GM19035 (cell line): ENCODE measurements around the gene RBMS3.
"Not testable (repeated sequence)": the region's sequence is repeated elsewhere in the genome, so short reads cannot be mapped to it uniquely, and the experiment has no call there.

ENCODE experiments used
- ATAC-seq: cut with Tn5 transposase; IDR thresholded peaks from one replicate; pipeline ENCODE4 v1.9.1; 2021; ENCODE audit not compliant: unreplicated experiment

The RBMS3 gene

GRCh38 chr3:29515451-29515850, 234.6 kb downstream of the RBMS3 start:
- ATAC-seq = no peak

DNA sequence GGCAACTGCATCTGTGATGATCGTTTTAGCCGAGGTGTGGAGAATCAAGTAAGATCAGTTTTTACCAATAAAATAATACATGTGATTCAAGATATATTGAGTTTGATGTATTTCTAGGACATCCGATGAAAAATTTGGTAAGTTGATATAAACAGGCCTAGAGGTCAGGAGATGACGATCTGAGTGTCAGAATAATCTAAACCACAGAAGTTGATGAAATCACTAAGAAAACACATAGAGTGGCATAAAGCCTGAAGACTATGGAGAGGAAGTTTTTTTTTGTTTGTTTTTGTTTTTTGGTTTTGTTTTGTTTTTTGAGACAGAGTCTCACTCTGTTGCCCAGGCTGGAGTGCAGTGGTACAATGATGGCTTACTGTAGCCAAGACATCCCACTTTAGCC, 235.3 kb downstream of the RBMS3 start:
- no peak for ATAC-seq

GRCh38 chr3:29520764-29521163, 239.9 kb downstream of the RBMS3 start:
- no peak for ATAC-seq

GRCh38 chr3:29521293-29521692, 240.4 kb downstream of the RBMS3 start:
- ATAC-seq = no peak

DNA sequence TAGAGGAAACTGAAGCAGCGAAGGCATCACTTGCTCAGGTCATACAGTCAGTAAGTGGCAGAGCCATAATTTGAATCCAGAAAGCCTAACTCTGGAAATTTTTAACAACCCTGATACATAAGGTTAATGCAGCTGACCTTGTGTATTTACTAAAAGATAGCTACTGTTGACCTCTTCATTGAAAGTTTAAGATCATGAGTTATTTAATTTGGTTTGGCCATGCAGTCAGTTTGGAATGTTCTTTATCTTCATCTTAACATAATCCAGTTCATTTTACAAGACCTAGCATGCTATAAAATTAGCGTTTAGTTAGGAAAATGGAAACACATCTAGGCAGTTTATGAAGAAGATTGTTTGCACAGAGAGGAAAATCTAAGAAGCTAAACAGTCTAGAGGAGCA, 240.9 kb downstream of the RBMS3 start:
- no peak for ATAC-seq

DNA sequence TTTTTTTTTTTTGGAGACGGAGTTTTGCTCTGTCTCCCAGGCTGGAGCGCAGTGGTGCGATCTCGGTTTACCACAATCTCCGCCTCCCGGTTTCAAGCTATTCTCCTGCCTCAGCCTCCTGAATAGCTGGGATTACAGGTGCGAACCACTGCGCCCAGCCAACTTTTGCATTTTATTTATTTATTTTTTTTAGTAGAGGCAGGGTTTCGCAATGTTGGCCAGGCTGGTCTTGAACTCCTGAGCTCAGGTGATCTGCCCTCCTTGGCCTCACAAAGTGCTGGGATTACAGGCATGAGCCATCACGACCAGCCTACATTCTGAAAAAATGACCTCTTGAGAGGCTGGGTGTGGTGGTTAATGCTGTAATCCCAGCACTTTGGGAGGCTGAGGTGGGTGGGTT, 243.6 kb downstream of the RBMS3 start:
- ATAC-seq = not testable (repeated sequence)

DNA sequence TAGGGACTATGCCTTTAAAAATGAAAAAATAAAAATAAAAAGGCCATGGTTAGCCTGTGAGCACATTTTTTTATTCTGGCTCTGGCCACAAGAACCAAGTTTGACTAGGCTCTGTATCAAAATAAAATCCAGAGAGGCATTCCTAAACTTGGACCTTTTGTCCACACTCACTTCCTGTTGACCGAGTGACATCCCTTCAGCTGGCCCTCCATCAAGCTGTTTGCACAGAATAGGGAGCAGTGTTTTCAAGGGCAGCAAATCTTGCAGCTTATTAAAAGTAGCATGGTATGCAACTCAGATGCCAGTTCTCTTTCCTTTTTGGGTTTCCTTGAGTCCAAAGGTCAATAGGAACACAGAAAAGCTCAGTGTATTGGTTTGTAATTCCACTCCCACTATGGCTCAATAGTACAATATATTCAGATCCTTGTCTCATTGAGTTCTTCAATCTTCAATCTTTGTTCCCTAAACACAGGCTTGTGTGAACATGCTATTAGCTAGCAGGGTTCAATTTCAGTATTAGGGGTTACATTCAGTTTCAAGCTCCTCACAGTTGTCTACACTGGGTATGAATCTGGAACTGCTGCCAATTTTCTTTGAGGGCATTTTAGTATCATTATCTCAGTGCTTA, 244.5 kb downstream of the RBMS3 start:
- ATAC-seq = no peak

GRCh38 chr3:29527246-29527645, 246.4 kb downstream of the RBMS3 start:
- ATAC-seq = no peak

GRCh38 chr3:29531644-29532043, 250.8 kb downstream of the RBMS3 start:
- no peak for ATAC-seq

DNA sequence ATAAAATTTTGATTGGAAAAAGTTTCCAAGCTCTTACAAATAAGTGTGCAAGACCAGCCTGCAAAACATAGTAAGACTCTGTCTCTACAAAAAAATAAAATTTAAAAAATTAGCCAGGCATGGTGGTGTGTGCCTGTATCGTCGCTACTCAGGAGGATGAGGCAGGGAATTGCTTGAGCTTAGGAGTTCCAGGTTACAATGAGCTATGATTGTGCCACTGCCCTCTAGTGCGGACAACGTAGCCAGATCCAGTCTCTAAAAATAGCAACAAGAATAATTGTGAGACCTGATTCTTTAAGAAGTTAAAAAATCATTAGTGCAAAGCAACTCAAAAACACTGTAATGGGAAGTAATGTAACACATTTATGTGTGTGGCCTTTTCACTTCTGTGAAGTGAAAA, 251.6 kb downstream of the RBMS3 start:
- no peak for ATAC-seq

GRCh38 chr3:29534006-29534405, 253.1 kb downstream of the RBMS3 start:
- no peak for ATAC-seq

- ATAC-seq = no peak
Observed at GRCh38 chr3:29536016-29536758, 255.3 kb downstream of the RBMS3 start.

GRCh38 chr3:29537889-29538609, 257.2 kb downstream of the RBMS3 start:
- ATAC-seq = no peak

DNA sequence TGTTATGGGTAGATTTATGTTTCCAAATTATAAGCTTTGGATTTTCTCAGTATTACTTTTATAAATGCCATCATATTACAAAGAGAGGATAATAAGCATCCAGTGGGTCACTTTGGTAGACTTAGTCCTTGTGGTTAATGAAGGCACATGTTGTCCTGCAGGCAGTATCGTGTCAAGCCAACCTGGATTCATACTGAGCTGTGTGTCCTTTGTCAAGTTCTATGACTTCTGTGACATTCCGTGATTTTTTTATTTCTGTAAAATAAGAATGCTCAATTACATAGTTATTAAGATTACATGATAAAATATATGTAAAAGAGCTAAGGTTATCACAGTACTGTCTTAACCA, 257.7 kb downstream of the RBMS3 start:
- ATAC-seq = no peak

GRCh38 chr3:29540544-29540943, 259.7 kb downstream of the RBMS3 start:
- ATAC-seq = no peak

GRCh38 chr3:29544701-29545363, 264.0 kb downstream of the RBMS3 start:
- no peak for ATAC-seq

DNA sequence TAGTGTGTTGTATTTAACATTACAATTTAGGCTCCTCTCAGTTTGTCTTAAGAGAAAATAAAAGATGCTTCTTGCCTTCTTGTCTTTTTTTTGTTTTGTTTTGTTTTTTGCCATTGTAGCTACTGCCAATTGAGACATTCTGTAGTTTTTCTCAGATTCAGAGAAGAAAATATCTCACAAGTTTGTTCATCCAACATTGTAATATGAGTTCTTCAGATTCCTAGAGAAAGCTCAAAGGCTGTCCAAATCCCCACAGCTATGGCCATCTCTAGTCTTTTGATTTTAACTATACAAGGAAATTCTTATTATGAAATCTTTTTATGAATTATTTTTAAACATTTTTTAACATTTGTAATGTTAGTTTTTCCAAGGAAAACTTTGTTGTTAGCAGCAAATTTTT, 264.7 kb downstream of the RBMS3 start:
- ATAC-seq = no peak

- no peak for ATAC-seq
Observed at GRCh38 chr3:29552051-29552450, 271.2 kb downstream of the RBMS3 start.

DNA sequence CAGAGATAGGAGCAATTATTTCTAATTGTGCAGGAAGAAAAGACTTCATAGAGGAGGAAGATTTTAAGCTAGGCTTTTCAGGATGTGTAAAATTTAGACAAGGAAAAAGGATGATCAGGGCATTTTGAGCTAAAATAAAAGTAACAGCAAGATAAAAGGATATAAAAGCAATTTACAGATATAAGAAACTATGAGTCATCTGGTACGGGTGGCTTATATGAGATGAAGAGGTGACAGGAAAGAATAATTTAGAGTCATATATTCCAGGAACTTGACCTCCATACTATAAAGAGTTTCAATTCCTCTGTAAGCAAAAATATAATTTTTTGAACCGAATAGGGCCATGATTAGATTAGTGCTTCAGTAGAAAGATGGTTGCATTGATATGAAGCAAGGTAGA, 273.7 kb downstream of the RBMS3 start:
- ATAC-seq = no peak

DNA sequence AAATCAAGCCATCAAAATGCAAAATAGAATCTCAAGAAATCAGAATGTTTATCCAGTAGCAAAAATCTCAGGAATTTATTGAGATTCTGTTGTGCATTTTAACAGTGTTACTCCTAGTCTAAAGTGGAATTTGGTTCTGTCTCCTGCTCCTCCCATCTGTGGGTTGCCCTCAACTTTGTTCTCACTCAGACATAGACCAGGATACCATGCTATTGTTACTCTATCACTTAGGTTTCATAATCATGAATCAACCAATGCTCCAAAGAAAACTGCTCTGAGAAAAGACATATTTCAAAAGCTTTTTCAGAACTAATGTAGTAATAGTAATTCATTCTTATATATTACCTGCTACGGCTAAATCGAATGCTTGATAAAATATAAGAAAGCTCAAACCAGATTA, 274.7 kb downstream of the RBMS3 start:
- ATAC-seq = no peak

DNA sequence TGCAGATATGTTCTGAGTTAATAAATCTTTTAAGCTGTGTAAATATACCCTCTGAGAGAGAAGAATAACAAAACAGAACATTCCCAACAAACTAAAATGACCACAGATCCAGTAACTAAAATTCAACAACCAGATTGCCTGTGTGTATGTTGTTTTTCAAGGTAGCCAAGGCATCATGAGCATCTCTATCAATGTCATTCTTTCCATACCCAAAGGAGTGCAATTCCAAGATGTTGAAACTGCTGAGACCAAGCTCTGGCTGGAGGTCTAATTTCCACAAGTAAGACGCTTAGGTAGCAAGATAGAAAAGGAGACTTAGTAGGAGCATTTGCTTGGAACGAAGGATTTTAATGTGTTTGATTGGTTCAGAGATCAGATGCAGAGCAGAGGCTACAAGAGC, 276.3 kb downstream of the RBMS3 start:
- ATAC-seq = no peak

- ATAC-seq = no peak
Observed at GRCh38 chr3:29557825-29558224, 277.0 kb downstream of the RBMS3 start.
